OCI-LY1 (cell line): ENCODE data around the gene PDE1C.
"Not testable (repeated sequence)": the region's sequence is repeated elsewhere in the genome, so short reads cannot be mapped to it uniquely, and the experiment has no call there.

Experiments used
- H2AFZ ChIP-seq: fragments of 200-600 bp; sonication (generic), shearing (Covaris generic); 2 replicates; pipeline ENCODE4 v1.6.0; 2014; ENCODE audit warnings: antibody characterized with exemption, mild to moderate bottlenecking, low read length
- H3F3A ChIP-seq: fragments of 200-600 bp; sonication (generic), shearing (Covaris generic); 2 replicates; pipeline ENCODE4 v1.6.0; 2014; ENCODE audit warnings: mild to moderate bottlenecking, antibody characterized with exemption, low read length, moderate library complexity; ENCODE audit not compliant: insufficient read depth
- H3K27ac ChIP-seq: fragments of 200-600 bp; sonication (generic); 2 replicates; pipeline ENCODE4 v1.5.1; 2014; ENCODE audit warnings: low read length, mixed run types, mild to moderate bottlenecking, low read depth; ENCODE audit not compliant: poor library complexity, severe bottlenecking
- H3K27me3 ChIP-seq: fragments of 200-600 bp; sonication (generic); 2 replicates; pipeline ENCODE4 v1.6.0; 2014; ENCODE audit warnings: antibody characterized with exemption, mild to moderate bottlenecking, low read length, moderate library complexity; ENCODE audit not compliant: insufficient read depth
- H3K36me3 ChIP-seq: fragments of 200-600 bp; sonication (generic); 2 replicates; pipeline ENCODE4 v1.6.1; 2014; ENCODE audit warnings: mild to moderate bottlenecking, antibody characterized with exemption, low read length, moderate library complexity, mixed read lengths; ENCODE audit not compliant: insufficient read depth
- H3K4me1 ChIP-seq: fragments of 200-600 bp; sonication (generic); 2 replicates; pipeline ENCODE4 v1.5.1; 2014; ENCODE audit warnings: mild to moderate bottlenecking, low read length, moderate library complexity; ENCODE audit not compliant: insufficient read depth, severe bottlenecking
- H3K4me2 ChIP-seq: fragments of 200-600 bp; sonication (generic), shearing (Covaris generic); 2 replicates; pipeline ENCODE4 v1.6.1; 2014; ENCODE audit warnings: low read length
- H3K4me3 ChIP-seq: fragments of 200-600 bp; sonication (generic); 2 replicates; pipeline ENCODE4 v1.5.1; 2014; ENCODE audit warnings: low read length, low read depth, mild to moderate bottlenecking, mixed read lengths; ENCODE audit not compliant: poor library complexity, severe bottlenecking
- H3K79me2 ChIP-seq: fragments of 200-600 bp; shearing (Covaris generic); 2 replicates; pipeline ENCODE4 v1.6.1; 2016; ENCODE audit warnings: mixed run types, low read length, mixed read lengths; ENCODE audit not compliant: insufficient read depth
- H3K9ac ChIP-seq: fragments of 200-600 bp; sonication (generic), shearing (Covaris generic); 2 replicates; pipeline ENCODE4 v1.6.1; 2014; ENCODE audit warnings: mild to moderate bottlenecking, low read length, mixed read lengths
- H3K9me2 ChIP-seq: fragments of 200-600 bp; sonication (generic), shearing (Covaris generic); 2 replicates; pipeline ENCODE4 v1.6.1; 2014; ENCODE audit warnings: low read depth, mild to moderate bottlenecking, low read length, mixed read lengths
- H3K9me3 ChIP-seq: fragments of 200-600 bp; shearing (Covaris generic); 2 replicates; pipeline ENCODE4 v1.6.1; 2014; ENCODE audit warnings: low read length, mixed read lengths
- H4K20me1 ChIP-seq: fragments of 200-600 bp; sonication (generic), shearing (Covaris generic); 2 replicates; pipeline ENCODE4 v1.6.0; 2016; ENCODE audit warnings: mild to moderate bottlenecking, low read length; ENCODE audit not compliant: insufficient read depth
- EZH2 ChIP-seq: fragments of 200-600 bp; sonication (generic), shearing (Covaris generic); IDR thresholded peaks from 2 replicates; pipeline ENCODE4 v1.8.0; 2017; ENCODE audit warnings: borderline replicate concordance, mixed run types, mild to moderate bottlenecking, antibody characterized with exemption, low read length, moderate library complexity, mixed read lengths
- TF ChIP-seq, protein P1 (sequence below): fragments of 200-600 bp; sonication (generic), shearing (Covaris generic); IDR thresholded peaks from 2 replicates; pipeline ENCODE4 v1.5.1; 2017; ENCODE audit warnings: mild to moderate bottlenecking, antibody characterized with exemption, low read length, moderate library complexity, mixed read lengths

Gene PDE1C

DNA sequence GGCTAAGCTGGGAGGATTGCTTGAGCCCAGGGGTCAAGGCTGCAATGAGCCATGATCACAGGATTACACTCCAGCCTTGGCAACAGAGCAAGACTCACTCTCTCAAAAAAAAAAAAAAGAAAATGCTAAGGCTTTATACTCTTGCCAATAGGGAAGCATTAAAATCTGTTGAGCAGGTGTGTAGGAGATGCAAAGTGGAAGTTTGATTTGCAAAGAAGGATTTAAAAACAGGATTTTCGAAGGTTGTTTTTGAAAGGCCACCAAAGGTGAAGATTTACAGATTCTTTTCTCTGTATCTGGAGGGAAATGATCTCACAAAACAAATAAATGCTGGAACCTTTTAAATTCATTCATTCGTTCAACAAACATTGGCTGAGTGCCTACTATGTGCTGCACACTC is 8.6 kb upstream of the PDE1C start:
- Histone ChIP-seq H3K9me2 (no peaks in the 10 kb centered on the region), H3K4me3 (no peak overlapping the region), H3K79me2 (no peaks in the 10 kb centered on the region), H3K27ac (no peak overlapping the region), H2AFZ (no peak overlapping the region), H3K4me2 (no peak overlapping the region), H4K20me1 (no peaks in the 10 kb centered on the region), H3K9me3 (no peaks in the 10 kb centered on the region), H3K36me3 (no peaks in the 10 kb centered on the region), H3K9ac (no peak overlapping the region), H3K27me3 (no peaks in the 10 kb centered on the region), H3K4me1 (no peaks in the 10 kb centered on the region), H3F3A (no peaks in the 10 kb centered on the region)
- TF ChIP-seq, protein P1, sequence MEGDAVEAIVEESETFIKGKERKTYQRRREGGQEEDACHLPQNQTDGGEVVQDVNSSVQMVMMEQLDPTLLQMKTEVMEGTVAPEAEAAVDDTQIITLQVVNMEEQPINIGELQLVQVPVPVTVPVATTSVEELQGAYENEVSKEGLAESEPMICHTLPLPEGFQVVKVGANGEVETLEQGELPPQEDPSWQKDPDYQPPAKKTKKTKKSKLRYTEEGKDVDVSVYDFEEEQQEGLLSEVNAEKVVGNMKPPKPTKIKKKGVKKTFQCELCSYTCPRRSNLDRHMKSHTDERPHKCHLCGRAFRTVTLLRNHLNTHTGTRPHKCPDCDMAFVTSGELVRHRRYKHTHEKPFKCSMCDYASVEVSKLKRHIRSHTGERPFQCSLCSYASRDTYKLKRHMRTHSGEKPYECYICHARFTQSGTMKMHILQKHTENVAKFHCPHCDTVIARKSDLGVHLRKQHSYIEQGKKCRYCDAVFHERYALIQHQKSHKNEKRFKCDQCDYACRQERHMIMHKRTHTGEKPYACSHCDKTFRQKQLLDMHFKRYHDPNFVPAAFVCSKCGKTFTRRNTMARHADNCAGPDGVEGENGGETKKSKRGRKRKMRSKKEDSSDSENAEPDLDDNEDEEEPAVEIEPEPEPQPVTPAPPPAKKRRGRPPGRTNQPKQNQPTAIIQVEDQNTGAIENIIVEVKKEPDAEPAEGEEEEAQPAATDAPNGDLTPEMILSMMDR, result no peak
- TF ChIP-seq EZH2, result no peak

DNA sequence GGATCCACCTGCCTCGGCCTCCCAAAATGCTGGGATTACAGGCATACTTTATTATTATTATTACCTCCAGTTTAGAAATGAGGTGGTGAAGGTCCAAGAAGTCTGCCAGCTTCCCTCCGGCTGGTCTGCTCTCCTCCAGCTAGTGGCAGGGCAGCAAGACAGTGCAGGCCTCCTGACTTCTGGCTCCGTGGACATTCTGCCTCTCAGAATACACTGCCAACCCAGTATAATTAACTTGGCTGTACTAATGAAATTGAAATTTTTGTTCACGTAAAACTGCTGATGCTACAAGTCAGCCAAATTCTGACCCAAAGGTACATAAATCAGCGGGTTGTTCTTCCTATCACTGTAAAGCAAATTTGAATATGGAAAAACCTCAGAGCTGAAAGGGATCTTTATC is 7.6 kb upstream of the PDE1C start:
- Histone ChIP-seq H3K36me3 (no peaks in the 10 kb centered on the region), H3K27me3 (no peaks in the 10 kb centered on the region), H3F3A (no peaks in the 10 kb centered on the region), H4K20me1 (no peaks in the 10 kb centered on the region), H3K4me2 (no peak overlapping the region), H3K9ac (no peak overlapping the region), H3K9me2 (no peaks in the 10 kb centered on the region), H3K79me2 (no peaks in the 10 kb centered on the region), H3K27ac (no peak overlapping the region), H3K4me3 (no peak overlapping the region), H2AFZ (no peak overlapping the region), H3K4me1 (no peaks in the 10 kb centered on the region), H3K9me3 (no peaks in the 10 kb centered on the region)
- TF ChIP-seq, protein P1, result no peak
- no peak for TF ChIP-seq EZH2

DNA sequence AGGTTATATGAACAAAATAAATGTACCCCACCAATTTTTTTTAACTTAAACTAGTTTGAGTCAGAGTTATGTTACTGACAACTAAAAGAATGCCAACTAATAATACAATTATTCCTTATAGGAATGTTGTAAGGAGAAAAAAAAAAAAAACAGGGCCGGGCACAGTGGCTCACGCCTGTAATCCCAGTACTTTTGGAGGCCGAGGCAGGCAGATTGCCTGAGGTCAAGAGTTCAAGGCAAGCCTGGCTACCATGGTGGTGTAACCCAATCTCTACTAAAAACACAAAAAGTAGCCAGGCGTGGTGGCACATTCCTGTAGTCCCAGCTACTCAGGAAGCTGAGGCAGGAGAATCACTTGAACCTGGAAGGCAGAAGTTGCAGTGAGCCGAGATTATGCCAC is 6.6 kb upstream of the PDE1C start:
- H3K27ac ChIP-seq, H3K9ac ChIP-seq, H3K4me3 ChIP-seq, H3K4me2 ChIP-seq, H4K20me1 ChIP-seq, H3K36me3 ChIP-seq, H3F3A ChIP-seq, H3K4me1 ChIP-seq, H3K79me2 ChIP-seq, H3K27me3 ChIP-seq, H3K9me2 ChIP-seq, H2AFZ ChIP-seq, H3K9me3 ChIP-seq: not testable (repeated sequence)

DNA sequence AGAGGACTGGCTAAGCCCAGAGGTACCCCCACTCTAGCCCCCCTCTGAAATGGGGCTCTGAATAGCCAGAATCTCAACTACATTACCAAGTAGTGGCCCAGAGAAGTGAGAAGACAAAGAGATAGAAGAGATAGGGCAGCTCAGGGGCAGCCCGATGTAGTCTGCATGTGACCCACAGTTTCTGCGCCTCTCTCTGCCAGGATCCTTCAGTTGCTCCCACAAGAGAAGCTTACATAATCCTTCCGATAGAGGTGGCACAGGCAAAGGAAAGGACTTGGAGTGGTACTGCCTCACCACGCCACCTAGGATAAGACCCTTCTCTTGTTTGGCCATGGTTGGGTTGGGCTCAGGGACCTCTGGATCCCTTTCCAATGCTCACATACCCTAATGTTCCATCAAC is 5.4 kb upstream of the PDE1C start:
- H3K9ac ChIP-seq, result no peak overlapping the region
- no peaks in the 10 kb centered on the region for H3K4me1 ChIP-seq
- no peak overlapping the region for H2AFZ ChIP-seq
- H3F3A ChIP-seq, result no peaks in the 10 kb centered on the region
- H3K9me2 ChIP-seq, result no peaks in the 10 kb centered on the region
- no peak overlapping the region for H3K27ac ChIP-seq
- H3K9me3 ChIP-seq, result no peaks in the 10 kb centered on the region
- H3K4me3 ChIP-seq, result no peak overlapping the region
- no peak overlapping the region for H3K4me2 ChIP-seq
- no peaks in the 10 kb centered on the region for H4K20me1 ChIP-seq
- H3K36me3 ChIP-seq, result no peaks in the 10 kb centered on the region
- H3K79me2 ChIP-seq, result no peaks in the 10 kb centered on the region
- TF ChIP-seq, protein P1, result no peak
- no peak for TF ChIP-seq EZH2
- H3K27me3 ChIP-seq, result no peaks in the 10 kb centered on the region
